ENCODE data around the gene GABBR1. TPM values are rescaled to one million over a fixed set of nuclear protein-coding genes. Genes with fewer than 3 reads are reported as not detected.

Gene GABBR1
- polyA plus RNA-seq, 1 of the 3 experiments (the other 2 are of a cell fraction), result 26.8 TPM

DNA sequence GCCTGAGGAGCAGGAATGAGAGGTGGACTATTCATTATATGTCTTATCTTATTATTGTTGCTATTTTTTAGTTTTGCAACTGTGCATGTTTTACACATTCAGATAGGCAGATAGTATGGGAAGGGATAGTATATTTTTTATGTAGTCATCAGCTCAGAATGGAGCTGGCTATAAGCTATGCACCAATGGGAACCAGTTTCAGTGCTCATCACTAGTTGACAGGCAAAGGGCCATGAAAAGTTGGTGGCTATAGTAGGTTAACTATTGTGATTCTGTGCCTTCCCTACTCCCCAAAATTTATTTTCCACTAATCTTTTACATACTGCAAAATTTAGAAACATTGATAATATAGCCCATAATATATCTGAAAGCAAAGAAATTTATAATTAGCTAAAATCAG, 68.1 kb downstream of the GABBR1 start:
- DNase-seq, result no peak
- Histone ChIP-seq H3K36me3 (replicated peaks in 1 of 2; ENCODE audit: control insufficient read depth in 1 of 2, insufficient read depth in 2 of 2, low read length in 1 of 2) (no peaks in the 10 kb centered on the region), H3K27me3 (ENCODE audit: insufficient read depth) (peaks cover 44% of the 10 kb centered on the region; the same call in 1 of the 2 replicates), H4K20me1 (ENCODE audit: insufficient read depth) (no peaks in the 10 kb centered on the region), H3K4me3 (ENCODE audit: low read depth in 2 of 2, low read length in 1 of 2) (no peak overlapping the region), H3K4me2 (no peak overlapping the region), H2AFZ (ENCODE audit: low read depth) (no peak overlapping the region), H3K4me1 (ENCODE audit: control insufficient read depth in 1 of 2, insufficient read depth in 2 of 2, low read depth in 1 of 2, low read length in 1 of 2) (no peaks in the 10 kb centered on the region), H3K9ac (no peak overlapping the region), H3K27ac (ENCODE audit: low read depth in 2 of 2, low read length in 1 of 2) (no peak overlapping the region), H3K9me2 (no peaks in the 10 kb centered on the region), H3K9me3 (no peaks in the 10 kb centered on the region), H3K79me2 (ENCODE audit: insufficient read depth) (no peaks in the 10 kb centered on the region), H3F3A (replicated peaks; ENCODE audit: insufficient read depth) (no peaks in the 10 kb centered on the region)
- no peak for TF ChIP-seq MEF2A (IDR thresholded peaks at IDR 0.05; ENCODE audit: borderline replicate concordance, low read depth)
- TF ChIP-seq, protein P1, sequence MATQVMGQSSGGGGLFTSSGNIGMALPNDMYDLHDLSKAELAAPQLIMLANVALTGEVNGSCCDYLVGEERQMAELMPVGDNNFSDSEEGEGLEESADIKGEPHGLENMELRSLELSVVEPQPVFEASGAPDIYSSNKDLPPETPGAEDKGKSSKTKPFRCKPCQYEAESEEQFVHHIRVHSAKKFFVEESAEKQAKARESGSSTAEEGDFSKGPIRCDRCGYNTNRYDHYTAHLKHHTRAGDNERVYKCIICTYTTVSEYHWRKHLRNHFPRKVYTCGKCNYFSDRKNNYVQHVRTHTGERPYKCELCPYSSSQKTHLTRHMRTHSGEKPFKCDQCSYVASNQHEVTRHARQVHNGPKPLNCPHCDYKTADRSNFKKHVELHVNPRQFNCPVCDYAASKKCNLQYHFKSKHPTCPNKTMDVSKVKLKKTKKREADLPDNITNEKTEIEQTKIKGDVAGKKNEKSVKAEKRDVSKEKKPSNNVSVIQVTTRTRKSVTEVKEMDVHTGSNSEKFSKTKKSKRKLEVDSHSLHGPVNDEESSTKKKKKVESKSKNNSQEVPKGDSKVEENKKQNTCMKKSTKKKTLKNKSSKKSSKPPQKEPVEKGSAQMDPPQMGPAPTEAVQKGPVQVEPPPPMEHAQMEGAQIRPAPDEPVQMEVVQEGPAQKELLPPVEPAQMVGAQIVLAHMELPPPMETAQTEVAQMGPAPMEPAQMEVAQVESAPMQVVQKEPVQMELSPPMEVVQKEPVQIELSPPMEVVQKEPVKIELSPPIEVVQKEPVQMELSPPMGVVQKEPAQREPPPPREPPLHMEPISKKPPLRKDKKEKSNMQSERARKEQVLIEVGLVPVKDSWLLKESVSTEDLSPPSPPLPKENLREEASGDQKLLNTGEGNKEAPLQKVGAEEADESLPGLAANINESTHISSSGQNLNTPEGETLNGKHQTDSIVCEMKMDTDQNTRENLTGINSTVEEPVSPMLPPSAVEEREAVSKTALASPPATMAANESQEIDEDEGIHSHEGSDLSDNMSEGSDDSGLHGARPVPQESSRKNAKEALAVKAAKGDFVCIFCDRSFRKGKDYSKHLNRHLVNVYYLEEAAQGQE (IDR thresholded peaks at IDR 0.05; ENCODE audit: low read depth, low read length), result no peak
- TF ChIP-seq POLR2AphosphoS5 (IDR thresholded peaks at IDR 0.05; ENCODE audit: low read depth, low read length), result no peak
- peak; percentile 93 for TF ChIP-seq RFX5 (IDR thresholded peaks at IDR 0.05; ENCODE audit: low read length)
- TF ChIP-seq, protein P2, sequence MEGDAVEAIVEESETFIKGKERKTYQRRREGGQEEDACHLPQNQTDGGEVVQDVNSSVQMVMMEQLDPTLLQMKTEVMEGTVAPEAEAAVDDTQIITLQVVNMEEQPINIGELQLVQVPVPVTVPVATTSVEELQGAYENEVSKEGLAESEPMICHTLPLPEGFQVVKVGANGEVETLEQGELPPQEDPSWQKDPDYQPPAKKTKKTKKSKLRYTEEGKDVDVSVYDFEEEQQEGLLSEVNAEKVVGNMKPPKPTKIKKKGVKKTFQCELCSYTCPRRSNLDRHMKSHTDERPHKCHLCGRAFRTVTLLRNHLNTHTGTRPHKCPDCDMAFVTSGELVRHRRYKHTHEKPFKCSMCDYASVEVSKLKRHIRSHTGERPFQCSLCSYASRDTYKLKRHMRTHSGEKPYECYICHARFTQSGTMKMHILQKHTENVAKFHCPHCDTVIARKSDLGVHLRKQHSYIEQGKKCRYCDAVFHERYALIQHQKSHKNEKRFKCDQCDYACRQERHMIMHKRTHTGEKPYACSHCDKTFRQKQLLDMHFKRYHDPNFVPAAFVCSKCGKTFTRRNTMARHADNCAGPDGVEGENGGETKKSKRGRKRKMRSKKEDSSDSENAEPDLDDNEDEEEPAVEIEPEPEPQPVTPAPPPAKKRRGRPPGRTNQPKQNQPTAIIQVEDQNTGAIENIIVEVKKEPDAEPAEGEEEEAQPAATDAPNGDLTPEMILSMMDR (IDR thresholded peaks at IDR 0.05), result no peak
- TF ChIP-seq, protein P3, sequence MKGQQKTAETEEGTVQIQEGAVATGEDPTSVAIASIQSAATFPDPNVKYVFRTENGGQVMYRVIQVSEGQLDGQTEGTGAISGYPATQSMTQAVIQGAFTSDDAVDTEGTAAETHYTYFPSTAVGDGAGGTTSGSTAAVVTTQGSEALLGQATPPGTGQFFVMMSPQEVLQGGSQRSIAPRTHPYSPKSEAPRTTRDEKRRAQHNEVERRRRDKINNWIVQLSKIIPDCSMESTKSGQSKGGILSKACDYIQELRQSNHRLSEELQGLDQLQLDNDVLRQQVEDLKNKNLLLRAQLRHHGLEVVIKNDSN (IDR thresholded peaks at IDR 0.05; ENCODE audit: borderline replicate concordance, low read depth), result no peak
- TF ChIP-seq GABPA (IDR thresholded peaks at IDR 0.05; ENCODE audit: low read depth), result no peak
- no peak for TF ChIP-seq RCOR1 (IDR thresholded peaks at IDR 0.05; ENCODE audit: low read length)
- CTCF ChIA-PET, result no interaction called here
- POLR2A ChIA-PET, result no interaction called here

DNA sequence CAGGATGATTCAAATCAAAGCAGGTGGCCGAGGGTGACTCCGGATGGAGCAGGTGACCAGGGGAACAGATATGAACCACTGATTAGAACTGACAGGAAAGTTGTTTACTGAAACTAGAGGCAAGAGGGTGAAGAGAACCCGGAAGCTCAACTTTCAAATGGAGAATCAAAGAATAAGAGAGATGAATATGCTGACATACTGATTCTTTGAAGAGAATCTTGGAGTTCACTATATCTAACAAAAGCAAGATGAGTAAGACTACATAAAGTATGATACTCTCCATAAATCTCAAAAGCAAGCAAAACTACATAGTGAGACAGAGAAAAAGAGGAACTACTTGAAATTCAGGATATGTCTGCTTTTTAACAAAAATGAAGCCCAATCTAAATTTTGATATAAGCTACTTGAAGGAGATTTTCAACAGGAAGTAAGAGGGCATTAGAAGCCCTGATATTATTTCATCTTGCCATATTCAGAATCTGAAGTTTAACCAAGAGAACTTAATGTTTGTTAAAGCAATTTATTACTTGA, 69.5 kb downstream of the GABBR1 start:
- WGBS (ENCODE audit: low lambda C conversion rate), result 12% methylated on average over 3 of the region's 3 CpGs
- Histone ChIP-seq H3K27ac (ENCODE audit: low read depth in 2 of 2, low read length in 1 of 2) (no peak overlapping the region), H3K4me3 (ENCODE audit: low read depth in 2 of 2, low read length in 1 of 2) (no peak overlapping the region), H3K9me3 (no peaks in the 10 kb centered on the region), H3K79me2 (ENCODE audit: insufficient read depth) (no peaks in the 10 kb centered on the region), H3F3A (replicated peaks; ENCODE audit: insufficient read depth) (no peaks in the 10 kb centered on the region), H3K9ac (no peak overlapping the region), H2AFZ (ENCODE audit: low read depth) (no peak overlapping the region), H3K36me3 (replicated peaks in 1 of 2; ENCODE audit: control insufficient read depth in 1 of 2, insufficient read depth in 2 of 2, low read length in 1 of 2) (no peaks in the 10 kb centered on the region), H3K27me3 (ENCODE audit: insufficient read depth) (peaks cover 36% of the 10 kb centered on the region; the same call in 1 of the 2 replicates), H4K20me1 (ENCODE audit: insufficient read depth) (no peaks in the 10 kb centered on the region), H3K4me2 (no peak overlapping the region), H3K4me1 (ENCODE audit: control insufficient read depth in 1 of 2, insufficient read depth in 2 of 2, low read depth in 1 of 2, low read length in 1 of 2) (no peaks in the 10 kb centered on the region), H3K9me2 (no peaks in the 10 kb centered on the region)
- ChIA-PET CTCF (no interaction called here), POLR2A (no interaction called here)
- DNase-seq, result no peak
- no peak for TF ChIP-seq RAD21 (IDR thresholded peaks at IDR 0.05; ENCODE audit: low read length)
- TF ChIP-seq RXRA (IDR thresholded peaks at IDR 0.05; ENCODE audit: borderline replicate concordance, low read depth), result no peak
- no peak for TF ChIP-seq ELF1 (IDR thresholded peaks at IDR 0.05)
- TF ChIP-seq, protein P1 (IDR thresholded peaks at IDR 0.05; ENCODE audit: low read depth, low read length), result no peak
- TF ChIP-seq NRF1 (IDR thresholded peaks at IDR 0.05; ENCODE audit: low read depth, low read length), result no peak
- TF ChIP-seq MXI1 (IDR thresholded peaks at IDR 0.05; ENCODE audit: low read depth, low read length), result no peak
- TF ChIP-seq, protein P2 (IDR thresholded peaks at IDR 0.05), result no peak
- TF ChIP-seq, protein P3 (IDR thresholded peaks at IDR 0.05; ENCODE audit: borderline replicate concordance, low read depth), result no peak
- no peak for TF ChIP-seq JUND (IDR thresholded peaks at IDR 0.05)
